Sigmoid colon (tissue), 7 donors: ENCODE measurements around the gene PTPRE. TPM values are rescaled to one million over a fixed set of nuclear protein-coding genes. Genes with fewer than 3 reads are reported as not detected.
A peak's percentile ranks its signal among the peaks of the same experiment; 100 is the strongest.

Experiments
- DNase-seq: peaks from one replicate; pipeline ENCODE4 v3.0.0-alpha.2; 2019
- H3K27ac ChIP-seq, 4 donors: fragments of 200-600 bp; sonication (generic); one replicate each; pipeline ENCODE4 v1.5.1; 2016 to 2019; ENCODE audit warnings: mild to moderate bottlenecking in 1 of 4
- H3K27me3 ChIP-seq, 3 donors: fragments of 200-600 bp; sonication (generic); one replicate each; pipeline ENCODE4 v1.5.1; 2019; ENCODE audit warnings: mild to moderate bottlenecking in 1 of 3
- H3K36me3 ChIP-seq, 4 donors: fragments of 200-600 bp; sonication (generic); one replicate each; pipeline ENCODE4 v1.5.1; 2016 to 2019
- H3K4me1 ChIP-seq, 4 donors: fragments of 200-600 bp; sonication (generic); one replicate each; pipeline ENCODE4 v1.5.1; 2017 to 2019
- H3K4me3 ChIP-seq, 4 donors: fragments of 200-600 bp; sonication (generic); one replicate each; pipeline ENCODE4 v1.5.1; 2017 to 2019; ENCODE audit warnings: mild to moderate bottlenecking in 2 of 4, moderate library complexity in 1 of 4
- H3K9me3 ChIP-seq, 4 donors: fragments of 200-600 bp in 3 of 4; sonication (generic) in 3 of 4; one replicate each; pipeline versions ENCODE4 v1.5.1 to v1.6.1; 2013 to 2019
- CTCF ChIP-seq, 4 experiments: fragments of 450-650 bp in 3 of 4; fragments of 200-600 bp in 1 of 4; IDR thresholded peaks; one replicate each; pipeline ENCODE4 v1.5.1; 2016 to 2019; ENCODE audit warnings: antibody characterized with exemption in 4 of 4, mild to moderate bottlenecking in 3 of 4, moderate library complexity in 2 of 4
- EP300 ChIP-seq, 4 donors: sonication (generic); formaldehyde crosslinking; IDR thresholded peaks; one replicate each; pipeline ENCODE4 v1.6.1; 2017; ENCODE audit warnings: antibody characterized with exemption in 4 of 4
- POLR2A ChIP-seq, 2 donors: fragments of 450-650 bp; IDR thresholded peaks; one replicate each; pipeline ENCODE4 v1.6.1; 2016; ENCODE audit warnings: antibody characterized with exemption in 2 of 2, mild to moderate bottlenecking in 2 of 2, moderate library complexity in 2 of 2
- POLR2AphosphoS5 ChIP-seq, 4 donors: sonication (generic); formaldehyde crosslinking; IDR thresholded peaks; one replicate each; pipeline ENCODE4 v1.6.1; 2017; ENCODE audit warnings: antibody characterized with exemption in 4 of 4
- WGBS, 2 donors: extraction: QIAGEN DNeasy Blood & Tissue Kit; methylation state at CpG; one replicate each; pipeline ENCODE4 v1.1.7; 2013; 5-methylcytosine and 5-hydroxymethylcytosine counted together
- intact Hi-C: fragments of 100-400 bp; cut with DNase I; formaldehyde crosslinking; loops from one replicate; pipeline ENCODE4 v1.15.1; 2023
- polyA plus RNA-seq, 3 donors: library from polyadenylated mRNA; stranded (reverse); fragments of 200-250 nt; gene quantifications; one replicate each; pipeline ENCODE4 v1.2.3, GENCODE V29; 2013
- total RNA-seq, 4 donors: library from RNA; depleted of rRNA; stranded (reverse); fragments of >200 nt; gene quantifications; one replicate each; pipeline ENCODE4 v1.1.0, GENCODE V29; 2016
- donor health status: healthy with polysubstance abuse.
- donor health status: Bipolar disorder and iron deficiency.
- donor health status: healthy.

Gene PTPRE
- total and polyA plus RNA-seq, 7 donors: 4.2 to 17.9 (median 11.9) TPM

- Histone ChIP-seq H3K4me3 (peak overlapping the region in 1 of 4 donors; percentile 2), H3K9me3 (no peaks in the 10 kb centered on the region), H3K27me3 (peaks cover 0 to under 1% (median 0%) of the 10 kb centered on the region in 3 donors), H3K36me3 (no peaks in the 10 kb centered on the region), H3K27ac (peak overlapping the region in 2 of 4 donors; percentile 21 to 31), H3K4me1 (peaks cover 0 to 14% (median 5%) of the 10 kb centered on the region in 4 donors)
- DNase-seq: peak; percentile 58
- intact Hi-C loops: no loop called here
- TF ChIP-seq EP300 (IDR thresholded peaks at IDR 0.05) (no peak), CTCF (IDR thresholded peaks at IDR 0.05) (no peak), POLR2A (IDR thresholded peaks at IDR 0.05) (no peak), POLR2AphosphoS5 (IDR thresholded peaks at IDR 0.05) (peak in 2 of 4 donors; percentile 14 to 49)
- 83 to 90% methylated on average over 23 of the region's 23 CpGs for WGBS, 2 donors
Measured at GRCh38 chr10:127999297-128000129, 92.6 kb downstream of the PTPRE start.

- Histone ChIP-seq H3K4me1 (peaks cover 0 to 14% (median 5%) of the 10 kb centered on the region in 4 donors), H3K4me3 (no peak overlapping the region), H3K9me3 (no peaks in the 10 kb centered on the region), H3K27me3 (peaks cover 0 to 3% (median 0%) of the 10 kb centered on the region in 3 donors), H3K36me3 (no peaks in the 10 kb centered on the region), H3K27ac (peak overlapping the region in 1 of 4 donors; percentile 11)
- intact Hi-C loops: no loop called here
- DNase-seq: peak; percentile 28
- 82 to 86% methylated on average over 5 of the region's 5 CpGs for WGBS, 2 donors
- no peak for TF ChIP-seq POLR2AphosphoS5 (IDR thresholded peaks at IDR 0.05)
- no peak for TF ChIP-seq POLR2A (IDR thresholded peaks at IDR 0.05)
- no peak for TF ChIP-seq EP300 (IDR thresholded peaks at IDR 0.05)
- no peak for TF ChIP-seq CTCF (IDR thresholded peaks at IDR 0.05)
Measured at GRCh38 chr10:128000471-128001362, 93.8 kb downstream of the PTPRE start.

GRCh38 chr10:128001363-128001745, 94.5 kb downstream of the PTPRE start:
- DNase-seq: peak; percentile 38
- TF ChIP-seq CTCF (IDR thresholded peaks at IDR 0.05) (no peak), EP300 (IDR thresholded peaks at IDR 0.05) (no peak), POLR2A (IDR thresholded peaks at IDR 0.05) (no peak), POLR2AphosphoS5 (IDR thresholded peaks at IDR 0.05) (no peak)
- H3K36me3 ChIP-seq: no peaks in the 10 kb centered on the region
- H3K4me1 ChIP-seq: peaks cover 0 to 14% (median 5%) of the 10 kb centered on the region in 4 donors
- WGBS, 2 donors: 82 to 94% methylated on average over 10 of the region's 10 CpGs
- intact Hi-C loops: no loop called here
- H3K27me3 ChIP-seq: peaks cover 0 to 3% (median 0%) of the 10 kb centered on the region in 3 donors
- H3K9me3 ChIP-seq: no peaks in the 10 kb centered on the region
- H3K4me3 ChIP-seq: no peak overlapping the region
- H3K27ac ChIP-seq: no peak overlapping the region

GRCh38 chr10:128001849-128002248, 94.9 kb downstream of the PTPRE start:
- intact Hi-C loops: no loop called here
- Histone ChIP-seq H3K4me1 (peaks cover 0 to 14% (median 5%) of the 10 kb centered on the region in 4 donors), H3K27me3 (peaks cover 0 to 3% (median 0%) of the 10 kb centered on the region in 3 donors), H3K4me3 (no peak overlapping the region), H3K36me3 (no peaks in the 10 kb centered on the region), H3K9me3 (no peaks in the 10 kb centered on the region), H3K27ac (no peak overlapping the region)
- TF ChIP-seq EP300 (IDR thresholded peaks at IDR 0.05) (no peak), POLR2AphosphoS5 (IDR thresholded peaks at IDR 0.05) (no peak), CTCF (IDR thresholded peaks at IDR 0.05) (no peak), POLR2A (IDR thresholded peaks at IDR 0.05) (no peak)
- peak; percentile 30 for DNase-seq
- WGBS, 2 donors: 83 to 90% methylated on average over 13 of the region's 13 CpGs
